ENCODE measurements around the gene SLC4A4.
"Not testable (repeated sequence)": the region's sequence is repeated elsewhere in the genome, so short reads cannot be mapped to it uniquely, and the experiment has no call there.

Gene SLC4A4

GRCh38 chr4:71360844-71361243 is 22.0 kb downstream of the SLC4A4 start:
- DNase-seq = no peak

DNA sequence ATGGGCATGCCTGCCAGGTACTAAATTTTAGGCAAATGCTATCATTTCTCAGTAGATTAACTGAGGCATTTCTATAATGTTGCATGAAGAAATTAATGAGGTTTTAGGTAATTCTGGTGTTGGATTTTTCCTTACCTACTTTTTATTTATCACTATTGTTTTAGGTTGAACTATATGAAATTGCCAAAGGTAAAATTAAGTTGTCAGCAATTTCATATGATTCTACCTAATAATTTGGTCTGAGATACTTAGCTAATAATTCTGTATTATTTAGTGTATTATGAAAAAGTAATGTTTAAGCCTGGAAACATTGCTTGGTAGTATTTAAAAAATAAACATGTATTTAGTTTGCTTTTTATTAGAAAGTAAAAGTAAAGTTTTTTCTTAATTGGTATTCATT is 22.7 kb downstream of the SLC4A4 start:
- DNase-seq = no peak

DNA sequence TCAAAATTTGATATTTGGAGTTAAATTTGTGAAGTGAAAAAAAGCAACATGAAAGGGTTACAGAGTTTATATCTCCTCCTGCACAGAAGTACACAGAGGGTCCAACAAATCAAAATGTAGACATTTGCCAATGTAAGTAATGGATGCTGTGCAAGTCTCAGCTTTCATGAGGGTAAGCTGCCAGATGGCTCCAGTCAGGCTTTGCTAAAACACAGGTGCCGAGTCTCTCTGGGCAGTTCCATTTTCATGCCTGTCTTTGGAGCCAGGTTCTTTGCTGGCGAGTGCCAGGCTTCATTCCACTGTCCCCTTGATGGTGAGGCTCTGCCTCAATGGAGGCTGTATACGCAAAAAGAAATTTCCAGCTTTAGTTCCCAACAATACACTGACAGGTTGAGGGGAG is 27.9 kb downstream of the SLC4A4 start:
- no peak for DNase-seq

DNA sequence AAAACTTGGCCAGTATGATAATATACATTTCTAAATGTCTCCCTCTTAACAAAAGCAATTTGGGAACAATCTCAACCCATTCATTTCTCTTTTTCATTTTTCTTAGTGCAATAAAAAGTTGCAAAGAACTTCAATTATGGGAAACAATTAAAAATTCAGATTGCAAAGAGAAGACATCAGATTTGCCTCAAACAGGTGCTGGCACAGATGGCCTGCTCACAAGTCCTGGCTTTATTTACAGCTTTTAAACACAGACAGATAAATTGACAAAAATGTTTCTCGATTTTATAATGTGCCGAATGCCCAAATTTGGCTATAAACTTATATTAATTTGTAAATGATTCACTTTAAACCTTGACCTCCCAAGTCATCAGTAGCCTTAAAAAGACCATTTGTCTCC is 28.7 kb downstream of the SLC4A4 start:
- DNase-seq = no peak

GRCh38 chr4:71368906-71369305 is 30.1 kb downstream of the SLC4A4 start:
- DNase-seq = no peak

GRCh38 chr4:71369536-71369935 is 30.7 kb downstream of the SLC4A4 start:
- no peak for DNase-seq

GRCh38 chr4:71375494-71375893 is 36.7 kb downstream of the SLC4A4 start:
- DNase-seq = no peak

GRCh38 chr4:71377561-71377960 is 38.7 kb downstream of the SLC4A4 start:
- DNase-seq = no peak

GRCh38 chr4:71379126-71379525 is 40.3 kb downstream of the SLC4A4 start:
- no peak for DNase-seq

- DNase-seq = no peak
Observed at GRCh38 chr4:71380788-71381187, 42.0 kb downstream of the SLC4A4 start.

GRCh38 chr4:71382125-71382899 is 43.5 kb downstream of the SLC4A4 start:
- no peak for DNase-seq

DNA sequence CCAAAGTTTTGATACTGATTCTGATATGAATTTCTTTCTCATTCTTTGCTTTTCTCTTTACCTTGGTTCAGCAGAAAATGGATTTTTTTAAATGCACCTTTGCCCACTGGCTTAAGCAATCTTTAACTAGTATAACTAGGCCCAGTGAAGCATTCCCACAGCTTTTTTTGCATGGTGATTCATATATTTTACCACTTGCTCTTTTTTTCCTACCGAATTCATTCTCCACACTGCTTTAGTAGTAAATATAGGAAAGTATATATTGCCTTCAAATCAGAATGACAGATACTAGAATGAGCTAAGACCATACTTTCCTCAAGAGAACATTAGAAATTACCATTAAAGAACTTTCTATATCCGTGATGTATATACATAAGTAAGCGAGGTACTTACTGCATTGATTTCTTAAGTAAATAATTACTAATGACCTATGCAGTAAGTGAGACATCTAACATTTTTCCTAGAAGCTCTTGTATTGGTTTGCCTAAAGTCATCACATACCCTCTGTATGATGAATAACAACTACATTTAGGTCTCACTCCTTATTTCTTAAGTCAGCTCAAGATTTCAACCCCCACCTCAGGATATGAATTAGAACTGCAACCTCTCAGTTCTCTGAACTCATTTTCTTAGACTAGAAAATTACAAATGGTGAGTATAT is 44.2 kb downstream of the SLC4A4 start:
- no peak for DNase-seq

DNA sequence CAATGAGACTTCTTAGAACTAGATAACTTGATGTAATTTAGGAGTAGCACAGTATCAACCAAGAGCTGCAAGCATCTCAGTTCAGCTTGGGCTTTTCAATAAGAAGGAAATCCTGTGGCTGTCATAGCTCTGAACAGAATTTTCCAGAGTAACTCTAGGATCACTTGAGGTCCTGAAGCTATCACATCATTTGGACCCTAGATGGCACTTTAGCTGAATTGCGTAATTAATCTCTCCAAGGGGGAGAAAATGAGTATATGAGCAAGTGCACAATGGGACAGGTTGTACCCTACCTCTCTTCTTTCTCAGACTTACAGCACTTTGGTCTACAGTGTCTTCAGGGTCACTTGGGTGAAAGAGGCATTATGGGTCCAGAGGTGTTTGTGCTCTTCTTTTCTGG is 45.2 kb downstream of the SLC4A4 start:
- DNase-seq = no peak

GRCh38 chr4:71389149-71389827 is 50.5 kb downstream of the SLC4A4 start:
- no peak for DNase-seq

- no peak for DNase-seq
Observed at GRCh38 chr4:71392109-71392508, 53.3 kb downstream of the SLC4A4 start.

- no peak for DNase-seq
Observed at GRCh38 chr4:71396382-71396781, 57.6 kb downstream of the SLC4A4 start.

DNA sequence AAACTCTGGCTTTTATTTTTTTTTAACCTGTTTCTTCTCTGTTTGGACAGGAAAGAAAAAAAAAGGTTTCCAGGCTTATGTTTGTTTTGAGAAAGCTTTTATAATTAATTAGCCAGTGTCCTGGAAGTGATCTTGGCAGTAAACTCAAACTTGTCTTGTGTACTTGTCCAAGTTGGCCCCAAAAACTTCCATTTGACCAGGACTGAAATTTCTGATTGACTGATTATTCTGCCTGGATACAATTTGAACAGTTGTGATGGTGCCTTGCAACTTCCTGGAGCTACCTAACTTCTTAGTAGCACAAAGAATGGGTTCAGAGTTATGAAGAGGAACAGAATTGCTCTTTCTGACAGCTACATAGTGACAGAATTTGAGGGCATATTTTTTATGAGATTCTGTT is 62.0 kb downstream of the SLC4A4 start:
- DNase-seq = no peak

DNA sequence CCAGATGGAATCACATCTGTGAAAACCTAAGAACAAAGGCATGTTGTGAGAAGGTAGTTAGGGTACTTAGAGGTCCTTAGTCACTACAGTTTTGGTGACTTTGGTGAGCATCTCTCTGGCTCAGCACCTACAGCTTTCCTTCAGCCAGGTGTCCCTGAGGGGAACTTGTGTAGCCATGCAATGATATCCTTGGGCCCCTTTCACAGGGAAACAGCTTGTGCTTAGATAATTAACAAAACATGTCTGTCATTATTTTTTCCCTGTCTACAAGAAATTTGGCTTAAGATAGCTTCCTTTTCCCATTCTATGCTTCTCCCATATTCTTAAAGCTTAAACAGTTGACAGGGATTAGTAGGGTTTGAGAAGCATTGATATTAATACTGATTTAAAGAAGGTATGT is 63.8 kb downstream of the SLC4A4 start:
- DNase-seq = no peak

- DNase-seq = no peak
Observed at GRCh38 chr4:71404049-71404448, 65.2 kb downstream of the SLC4A4 start.

GRCh38 chr4:71405791-71406190 is 67.0 kb downstream of the SLC4A4 start:
- DNase-seq = no peak

GRCh38 chr4:71406459-71406963 is 67.7 kb downstream of the SLC4A4 start:
- DNase-seq = no peak

DNA sequence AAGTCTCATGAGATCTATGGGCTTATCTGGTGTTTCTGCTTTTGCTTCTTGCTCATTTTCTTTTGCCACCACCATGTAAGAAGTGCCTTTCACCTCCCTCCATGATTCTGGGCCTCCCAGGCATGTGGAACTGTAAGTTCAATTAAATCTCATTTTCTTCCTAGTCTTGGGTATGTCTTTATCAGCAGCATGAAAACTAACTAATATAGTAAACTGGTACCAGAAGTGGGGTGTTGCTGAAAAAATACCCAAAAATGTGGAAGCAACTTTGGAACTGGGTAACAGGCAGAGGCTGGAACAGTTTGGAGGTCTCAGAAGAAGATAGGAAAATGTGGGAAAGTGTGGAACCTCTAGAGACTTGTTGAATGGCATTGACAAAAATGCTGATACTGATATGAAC is 70.1 kb downstream of the SLC4A4 start:
- DNase-seq = not testable (repeated sequence)

- no peak for DNase-seq
Observed at GRCh38 chr4:71411981-71412380, 73.2 kb downstream of the SLC4A4 start.

DNA sequence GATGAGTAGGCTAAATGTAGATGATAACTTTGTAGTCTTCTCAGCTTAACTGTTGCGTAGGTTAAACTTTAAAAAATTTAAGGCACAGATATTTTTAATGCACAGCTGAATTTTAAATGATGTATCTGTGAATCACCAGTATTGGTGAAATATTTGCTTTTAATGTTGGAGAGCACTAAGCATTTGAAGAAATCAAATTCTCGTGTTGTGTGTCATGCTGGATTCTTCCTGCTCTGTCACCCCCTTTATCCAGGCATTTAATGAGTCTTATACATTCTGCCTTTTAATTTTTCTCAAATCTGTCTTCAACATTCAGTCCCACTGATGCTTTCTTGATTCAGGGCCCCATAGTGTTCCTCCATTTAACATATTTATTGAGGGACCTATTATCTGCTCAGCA is 76.7 kb downstream of the SLC4A4 start:
- DNase-seq = no peak
